Mesenchymal stem cell (in vitro differentiated cells and primary cell): ENCODE data around the gene AIDA.

Source experiments
- DNase-seq: peaks from one replicate; pipeline ENCODE4 v3.0.0-alpha.2; 2013
- H2AFZ ChIP-seq: one replicate; pipeline ENCODE4 v1.6.1; 2013; ENCODE audit warnings: low read depth, mild to moderate bottlenecking, control low read depth, inconsistent platforms, low read length, moderate library complexity
- H2AK5ac ChIP-seq: 2 replicates; pipeline ENCODE4 v1.6.1; 2013; ENCODE audit warnings: low read length, moderate library complexity, mild to moderate bottlenecking, inconsistent platforms; ENCODE audit not compliant: severe bottlenecking
- H2BK120ac ChIP-seq: one replicate; pipeline ENCODE4 v1.6.1; 2013; ENCODE audit warnings: low read depth, mild to moderate bottlenecking, inconsistent platforms, low read length, moderate library complexity
- H2BK12ac ChIP-seq, 2 experiments: one replicate each; pipeline ENCODE4 v1.6.1; 2013; ENCODE audit warnings: inconsistent platforms in 2 of 2, low read length in 2 of 2, mild to moderate bottlenecking in 2 of 2, moderate library complexity in 2 of 2, control low read depth in 1 of 2
- H2BK15ac ChIP-seq: one replicate; pipeline ENCODE4 v1.6.1; 2013; ENCODE audit warnings: mild to moderate bottlenecking, low read depth, inconsistent platforms; ENCODE audit not compliant: poor library complexity, severe bottlenecking
- H2BK5ac ChIP-seq: 2 replicates; pipeline ENCODE4 v1.6.1; 2013; ENCODE audit warnings: low read depth, mild to moderate bottlenecking, low read length, control low read depth, inconsistent platforms; ENCODE audit not compliant: poor library complexity, severe bottlenecking
- H3K14ac ChIP-seq, 2 experiments: one replicate each; pipeline ENCODE4 v1.6.1; 2013; ENCODE audit warnings: inconsistent platforms in 2 of 2, low read length in 2 of 2, control low read depth in 1 of 2, mild to moderate bottlenecking in 1 of 2, moderate library complexity in 1 of 2
- H3K18ac ChIP-seq, 2 experiments: one replicate each; pipeline ENCODE4 v1.6.1; 2013; ENCODE audit warnings: inconsistent platforms in 2 of 2, low read length in 2 of 2, control low read depth in 1 of 2, low read depth in 1 of 2, mild to moderate bottlenecking in 1 of 2
- H3K23ac ChIP-seq, 2 experiments: one replicate each; pipeline ENCODE4 v1.6.1; 2013; ENCODE audit warnings: inconsistent platforms in 2 of 2, low read length in 2 of 2, mild to moderate bottlenecking in 2 of 2, moderate library complexity in 2 of 2, control low read depth in 1 of 2
- H3K27ac ChIP-seq: 2 replicates; pipeline ENCODE4 v1.5.1; 2013; ENCODE audit warnings: mild to moderate bottlenecking, moderate library complexity, low read length, control low read depth, inconsistent platforms; ENCODE audit not compliant: poor library complexity, severe bottlenecking
- H3K27me3 ChIP-seq, 2 experiments: 2 replicates each; pipeline versions ENCODE4 v1.6.1 to v1.7.0; 2013; ENCODE audit warnings: low read length in 2 of 2, mild to moderate bottlenecking in 2 of 2, moderate library complexity in 2 of 2, control low read depth in 1 of 2, inconsistent platforms in 1 of 2; ENCODE audit not compliant: control insufficient read depth in 1 of 2, insufficient read depth in 1 of 2
- H3K36me3 ChIP-seq, 2 experiments: 2 replicates each; pipeline versions ENCODE4 v1.6.1 to v1.7.0; 2013; ENCODE audit warnings: low read length in 2 of 2, control low read depth in 1 of 2, inconsistent platforms in 1 of 2, low read depth in 1 of 2, mild to moderate bottlenecking in 1 of 2; ENCODE audit not compliant: insufficient read depth in 2 of 2, control insufficient read depth in 1 of 2
- H3K4ac ChIP-seq, 2 experiments: one replicate each; pipeline ENCODE4 v1.6.1; 2013; ENCODE audit warnings: inconsistent platforms in 2 of 2, low read length in 2 of 2, mild to moderate bottlenecking in 2 of 2, moderate library complexity in 2 of 2, control low read depth in 1 of 2, low read depth in 1 of 2
- H3K4me1 ChIP-seq: 2 replicates; pipeline ENCODE4 v1.6.1; 2013; ENCODE audit warnings: low read depth, low read length, control low read depth; ENCODE audit not compliant: control insufficient read depth, insufficient read depth
- H3K4me2 ChIP-seq: 2 replicates; pipeline ENCODE4 v1.6.1; 2013; ENCODE audit warnings: low read length, mild to moderate bottlenecking, inconsistent platforms; ENCODE audit not compliant: poor library complexity, severe bottlenecking
- H3K4me3 ChIP-seq, 2 experiments: 2 replicates each; pipeline versions ENCODE4 v1.5.1 to v1.7.0; 2013; ENCODE audit warnings: low read length in 2 of 2, mild to moderate bottlenecking in 2 of 2, control low read depth in 1 of 2, low read depth in 1 of 2; ENCODE audit not compliant: insufficient read depth in 1 of 2
- H3K79me1 ChIP-seq: replicated peaks from 2 replicates; pipeline ENCODE4 v1.6.1; 2013; ENCODE audit warnings: mild to moderate bottlenecking, control low read depth, low read length, inconsistent platforms; ENCODE audit not compliant: poor library complexity, severe bottlenecking
- H3K9ac ChIP-seq: 2 replicates; pipeline ENCODE4 v1.7.0; 2013; ENCODE audit warnings: mild to moderate bottlenecking, low read length, moderate library complexity
- H3K9me3 ChIP-seq: 2 replicates; pipeline ENCODE4 v1.7.0; 2013; ENCODE audit warnings: mild to moderate bottlenecking, low read length; ENCODE audit not compliant: control insufficient read depth
- H4K8ac ChIP-seq: one replicate; pipeline ENCODE4 v1.6.1; 2013; ENCODE audit warnings: inconsistent platforms, mild to moderate bottlenecking, low read length, moderate library complexity
- H4K91ac ChIP-seq: one replicate; pipeline ENCODE4 v1.6.1; 2013; ENCODE audit warnings: mild to moderate bottlenecking, low read length, inconsistent platforms
- WGBS: methylation state at CpG from one replicate; pipeline ENCODE4 v1.1.7; 2013; ENCODE audit warnings: mixed read lengths; 5-methylcytosine and 5-hydroxymethylcytosine counted together

The AIDA gene

DNA sequence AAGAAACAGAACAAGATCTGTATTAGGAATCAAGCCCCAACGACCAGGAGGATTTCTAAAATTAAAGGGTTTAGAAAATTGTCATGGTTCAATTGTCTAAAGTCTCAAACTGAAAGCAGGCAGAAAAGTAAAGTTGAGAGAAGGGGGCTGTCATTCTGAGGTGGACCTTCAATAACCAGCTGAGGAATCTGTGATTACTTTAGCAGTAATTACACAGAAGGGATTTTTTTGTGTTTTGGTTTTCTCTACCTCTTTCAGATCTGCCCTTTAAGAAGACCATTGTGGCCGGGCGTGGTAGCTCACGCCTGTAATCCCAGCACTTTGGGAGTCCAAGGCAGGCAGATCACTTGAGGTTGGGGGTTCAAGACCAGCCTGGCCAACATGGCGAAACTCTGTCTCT, 17.4 kb downstream of the AIDA start:
- Histone ChIP-seq H3K9me3 (no peaks in the 10 kb centered on the region), H3K36me3 (peaks cover 10 to 68% of the 10 kb centered on the region in 2 experiments), H3K4me1 (no peaks in the 10 kb centered on the region), H3K9ac (no peak overlapping the region), H3K27me3 (no peaks in the 10 kb centered on the region), H3K18ac (no peak overlapping the region), H2AFZ (no peak overlapping the region), H3K79me1 (peaks cover 13% of the 10 kb centered on the region), H4K91ac (no peak overlapping the region), H3K4me2 (no peak overlapping the region), H3K23ac (no peak overlapping the region), H2BK15ac (no peak overlapping the region), H3K4ac (no peak overlapping the region), H2BK120ac (no peak overlapping the region), H2BK5ac (no peak overlapping the region), H2BK12ac (no peak overlapping the region), H4K8ac (no peak overlapping the region), H3K4me3 (no peak overlapping the region), H2AK5ac (no peak overlapping the region), H3K27ac (no peak overlapping the region), H3K14ac (no peak overlapping the region)
- no peak for DNase-seq
- WGBS: 94% methylated on average over 5 of the region's 5 CpGs

DNA sequence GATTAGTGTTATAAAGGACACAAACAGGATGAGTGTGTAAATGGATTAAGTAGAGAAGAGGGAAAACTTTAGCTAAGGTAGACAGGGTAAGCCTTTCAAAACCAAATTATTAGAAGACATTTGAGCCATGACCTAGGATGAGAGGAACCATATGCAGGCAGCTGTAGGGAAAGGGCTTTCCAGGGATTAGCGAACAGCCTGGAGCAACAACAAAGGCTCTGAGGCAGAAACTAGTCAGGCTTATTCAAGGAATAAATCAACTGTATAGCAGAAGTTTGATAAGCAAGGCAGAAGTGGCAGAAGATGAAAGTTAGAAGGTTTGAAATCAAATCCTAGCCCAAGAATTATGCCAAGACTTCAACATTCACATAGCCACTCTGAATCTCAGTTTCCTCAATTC, 21.3 kb downstream of the AIDA start:
- H4K91ac ChIP-seq: no peak overlapping the region
- H3K4me2 ChIP-seq: no peak overlapping the region
- no peaks in the 10 kb centered on the region for H3K9me3 ChIP-seq
- no peak overlapping the region for H3K4ac ChIP-seq
- no peak overlapping the region for H3K18ac ChIP-seq
- no peak overlapping the region for H3K9ac ChIP-seq
- no peak overlapping the region for H2BK12ac ChIP-seq
- H2AFZ ChIP-seq: no peak overlapping the region
- H3K4me1 ChIP-seq: peaks cover 2% of the 10 kb centered on the region
- WGBS: 100% methylated on average over 1 of the region's 1 CpG
- H3K27me3 ChIP-seq: no peaks in the 10 kb centered on the region
- H2BK15ac ChIP-seq: no peak overlapping the region
- H4K8ac ChIP-seq: no peak overlapping the region
- no peak overlapping the region for H3K4me3 ChIP-seq
- no peak for DNase-seq
- H3K79me1 ChIP-seq: peaks cover 23% of the 10 kb centered on the region
- no peak overlapping the region for H2AK5ac ChIP-seq
- H3K27ac ChIP-seq: no peak overlapping the region
- H2BK120ac ChIP-seq: no peak overlapping the region
- no peak overlapping the region for H2BK5ac ChIP-seq
- no peak overlapping the region for H3K14ac ChIP-seq
- peaks cover 10 to 81% of the 10 kb centered on the region in 2 experiments for H3K36me3 ChIP-seq
- no peak overlapping the region for H3K23ac ChIP-seq

DNA sequence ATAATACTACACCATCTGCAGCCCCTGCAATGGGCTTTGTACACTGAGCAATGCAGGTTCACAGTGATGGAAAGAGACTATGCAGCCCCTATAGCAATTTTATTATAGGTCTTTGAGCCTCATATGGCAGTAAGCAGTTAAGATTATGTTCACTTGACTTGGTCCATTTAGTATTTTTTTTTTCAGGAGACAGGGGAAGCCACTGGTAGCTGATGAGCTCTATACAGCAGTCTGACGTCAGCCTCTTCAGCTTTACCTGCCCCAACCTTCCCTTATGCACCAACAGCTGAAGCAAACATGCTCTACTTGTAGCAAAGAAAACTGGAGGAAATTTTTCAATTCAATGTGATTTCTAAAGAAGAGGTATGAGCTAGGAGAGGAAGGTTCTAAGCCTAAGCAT, 32.2 kb downstream of the AIDA start:
- no peak overlapping the region for H4K91ac ChIP-seq
- no peak for DNase-seq
- no peaks in the 10 kb centered on the region for H3K4me1 ChIP-seq
- no peak overlapping the region for H2AFZ ChIP-seq
- no peak overlapping the region for H3K4me2 ChIP-seq
- no peak overlapping the region for H2BK120ac ChIP-seq
- H3K27ac ChIP-seq: no peak overlapping the region
- no peak overlapping the region for H3K4me3 ChIP-seq
- peaks cover 6 to 87% of the 10 kb centered on the region in 2 experiments for H3K36me3 ChIP-seq
- H2BK15ac ChIP-seq: no peak overlapping the region
- H3K9ac ChIP-seq: no peak overlapping the region
- no peak overlapping the region for H3K18ac ChIP-seq
- WGBS: no CpG with 5 or more reads among the region's 1 CpG
- H3K27me3 ChIP-seq: no peaks in the 10 kb centered on the region
- no peak overlapping the region for H3K4ac ChIP-seq
- no peaks in the 10 kb centered on the region for H3K9me3 ChIP-seq
- no peak overlapping the region for H3K14ac ChIP-seq
- no peak overlapping the region for H2BK5ac ChIP-seq
- H2BK12ac ChIP-seq: no peak overlapping the region
- no peak overlapping the region for H2AK5ac ChIP-seq
- H4K8ac ChIP-seq: no peak overlapping the region
- peaks cover 5% of the 10 kb centered on the region for H3K79me1 ChIP-seq
- H3K23ac ChIP-seq: no peak overlapping the region

GRCh38 chr1:222670110-222670509, 42.2 kb downstream of the AIDA start:
- H3K14ac ChIP-seq: no peak overlapping the region
- no peak overlapping the region for H2BK15ac ChIP-seq

More at GRCh38 chr1:222670110-222670509, 42.2 kb downstream of the AIDA start:
- no peak overlapping the region for H2BK120ac ChIP-seq
- H3K4me1 ChIP-seq: no peaks in the 10 kb centered on the region
- peaks cover 15 to 77% of the 10 kb centered on the region in 2 experiments for H3K36me3 ChIP-seq
- no peak overlapping the region for H3K4me3 ChIP-seq
- WGBS: 100% methylated on average over 1 of the region's 1 CpG
- no peak overlapping the region for H3K23ac ChIP-seq
- no peaks in the 10 kb centered on the region for H3K27me3 ChIP-seq
- no peaks in the 10 kb centered on the region for H3K9me3 ChIP-seq
- no peak for DNase-seq
- no peak overlapping the region for H3K9ac ChIP-seq
- H2BK12ac ChIP-seq: no peak overlapping the region
- no peak overlapping the region for H2AK5ac ChIP-seq
- no peak overlapping the region for H4K91ac ChIP-seq
- H2BK5ac ChIP-seq: no peak overlapping the region
- no peak overlapping the region for H3K18ac ChIP-seq
- H3K79me1 ChIP-seq: peaks cover 15% of the 10 kb centered on the region
- no peak overlapping the region for H3K27ac ChIP-seq
- no peak overlapping the region for H2AFZ ChIP-seq
- no peak overlapping the region for H3K4ac ChIP-seq
- H3K4me2 ChIP-seq: no peak overlapping the region
- H4K8ac ChIP-seq: no peak overlapping the region
